Measurements from ENCODE around the gene SLC47A1.

Gene SLC47A1

DNA sequence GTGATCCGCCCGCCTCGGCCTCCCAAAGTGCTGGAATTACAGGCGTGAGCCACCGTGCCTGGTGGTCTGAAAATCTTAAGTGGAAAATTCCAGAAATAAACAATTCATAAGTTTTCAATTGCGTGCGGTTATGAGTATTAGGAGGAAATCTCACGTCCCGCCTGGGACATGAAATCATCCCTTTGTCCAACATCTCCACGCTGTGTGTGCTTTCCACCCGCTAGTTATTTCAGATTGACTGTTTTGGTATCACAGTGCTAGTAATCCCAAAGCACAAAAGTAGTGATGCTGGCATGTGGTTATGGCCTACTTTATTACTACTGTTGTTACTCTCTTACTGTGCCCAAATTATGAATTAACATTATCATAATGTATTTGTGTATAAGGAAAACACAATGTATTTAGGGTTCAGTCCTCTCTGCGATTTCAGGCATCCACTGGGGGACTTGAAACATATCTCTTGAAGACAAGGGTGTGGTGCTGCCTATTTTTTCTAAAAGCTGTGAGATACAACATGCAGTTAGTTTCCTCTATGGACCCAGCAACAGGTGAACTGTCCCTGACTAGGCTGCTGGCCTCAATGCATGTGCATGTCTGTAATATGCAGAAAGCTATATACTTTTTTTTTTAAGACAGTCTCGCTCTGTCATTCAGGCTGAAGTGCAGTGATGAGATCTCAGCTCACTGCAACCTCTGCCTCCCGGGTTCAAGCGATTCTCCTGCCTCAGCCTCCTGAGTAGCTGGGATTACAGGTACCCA is 32.3 kb downstream of the SLC47A1 start:
- H4K5ac ChIP-seq (ENCODE audit: low read length): no peak overlapping the region
- H3K9ac ChIP-seq (ENCODE audit: low read length): no peak overlapping the region
- H3K79me1 ChIP-seq (ENCODE audit: low read length): no peaks in the 10 kb centered on the region
- H2BK15ac ChIP-seq (replicated peaks; ENCODE audit: low read depth): no peak overlapping the region
- H3K4ac ChIP-seq (ENCODE audit: low read depth, low read length): no peak overlapping the region
- H3K4me1 ChIP-seq (ENCODE audit: control insufficient read depth, low read depth, low read length): no peaks in the 10 kb centered on the region
- no peak overlapping the region for H3K4me2 ChIP-seq (ENCODE audit: low read length)
- no peak overlapping the region for H3K4me3 ChIP-seq (ENCODE audit: low read length)
- H3K18ac ChIP-seq (ENCODE audit: low read length): no peak overlapping the region
- H3K36me3 ChIP-seq (ENCODE audit: control insufficient read depth, insufficient read depth, low read length): no peaks in the 10 kb centered on the region
- H4K8ac ChIP-seq (ENCODE audit: low read depth, low read length): no peak overlapping the region
- no peak overlapping the region for H3K23ac ChIP-seq (ENCODE audit: low read length)
- H3K79me2 ChIP-seq (ENCODE audit: control insufficient read depth, insufficient read depth, low read length): no peaks in the 10 kb centered on the region
- DNase-seq: no peak
- no peaks in the 10 kb centered on the region for H3K27me3 ChIP-seq (ENCODE audit: insufficient read depth, low read length, poor library complexity)
- no CpG with 5 or more reads among the region's 15 CpGs for WGBS (ENCODE audit: extremely low coverage, insufficient coverage, low lambda C conversion rate)
- no peak overlapping the region for H3K56ac ChIP-seq (ENCODE audit: low read length)
- no peak overlapping the region for H2AK5ac ChIP-seq (ENCODE audit: low read length)
- H3K27ac ChIP-seq (ENCODE audit: low read depth, low read length): no peak overlapping the region
- H2BK5ac ChIP-seq (ENCODE audit: low read length): no peak overlapping the region
- no peak overlapping the region for H2BK120ac ChIP-seq (ENCODE audit: low read depth, low read length)

GRCh38 chr17:19567216-19568015 is 33.8 kb downstream of the SLC47A1 start:
- no peaks in the 10 kb centered on the region for H3K36me3 ChIP-seq (ENCODE audit: control insufficient read depth, insufficient read depth, low read length)
- no peak overlapping the region for H3K27ac ChIP-seq (ENCODE audit: low read depth, low read length)
- H3K4ac ChIP-seq (ENCODE audit: low read depth, low read length): no peak overlapping the region
- no peaks in the 10 kb centered on the region for H3K79me2 ChIP-seq (ENCODE audit: control insufficient read depth, insufficient read depth, low read length)
- H3K27me3 ChIP-seq (ENCODE audit: insufficient read depth, low read length, poor library complexity): no peaks in the 10 kb centered on the region
- H3K23ac ChIP-seq (ENCODE audit: low read length): no peak overlapping the region
- no peak for DNase-seq
- no peak overlapping the region for H3K4me3 ChIP-seq (ENCODE audit: low read length)
- H3K18ac ChIP-seq (ENCODE audit: low read length): no peak overlapping the region
- H3K79me1 ChIP-seq (ENCODE audit: low read length): no peaks in the 10 kb centered on the region
- H3K56ac ChIP-seq (ENCODE audit: low read length): no peak overlapping the region
- H2BK15ac ChIP-seq (replicated peaks; ENCODE audit: low read depth): no peak overlapping the region
- H3K4me2 ChIP-seq (ENCODE audit: low read length): no peak overlapping the region
- no peak overlapping the region for H4K5ac ChIP-seq (ENCODE audit: low read length)
- H2BK5ac ChIP-seq (ENCODE audit: low read length): no peak overlapping the region
- H2AK5ac ChIP-seq (ENCODE audit: low read length): no peak overlapping the region
- H3K4me1 ChIP-seq (ENCODE audit: control insufficient read depth, low read depth, low read length): no peaks in the 10 kb centered on the region
- no peak overlapping the region for H4K8ac ChIP-seq (ENCODE audit: low read depth, low read length)
- WGBS (ENCODE audit: extremely low coverage, insufficient coverage, low lambda C conversion rate): no CpG with 5 or more reads among the region's 23 CpGs
- no peak overlapping the region for H3K9ac ChIP-seq (ENCODE audit: low read length)
- no peak overlapping the region for H2BK120ac ChIP-seq (ENCODE audit: low read depth, low read length)

GRCh38 chr17:19568016-19568350 is 34.3 kb downstream of the SLC47A1 start:
- Histone ChIP-seq H3K27me3 (ENCODE audit: insufficient read depth, low read length, poor library complexity) (no peaks in the 10 kb centered on the region), H2BK15ac (replicated peaks; ENCODE audit: low read depth) (no peak overlapping the region), H4K8ac (ENCODE audit: low read depth, low read length) (no peak overlapping the region)

DNA sequence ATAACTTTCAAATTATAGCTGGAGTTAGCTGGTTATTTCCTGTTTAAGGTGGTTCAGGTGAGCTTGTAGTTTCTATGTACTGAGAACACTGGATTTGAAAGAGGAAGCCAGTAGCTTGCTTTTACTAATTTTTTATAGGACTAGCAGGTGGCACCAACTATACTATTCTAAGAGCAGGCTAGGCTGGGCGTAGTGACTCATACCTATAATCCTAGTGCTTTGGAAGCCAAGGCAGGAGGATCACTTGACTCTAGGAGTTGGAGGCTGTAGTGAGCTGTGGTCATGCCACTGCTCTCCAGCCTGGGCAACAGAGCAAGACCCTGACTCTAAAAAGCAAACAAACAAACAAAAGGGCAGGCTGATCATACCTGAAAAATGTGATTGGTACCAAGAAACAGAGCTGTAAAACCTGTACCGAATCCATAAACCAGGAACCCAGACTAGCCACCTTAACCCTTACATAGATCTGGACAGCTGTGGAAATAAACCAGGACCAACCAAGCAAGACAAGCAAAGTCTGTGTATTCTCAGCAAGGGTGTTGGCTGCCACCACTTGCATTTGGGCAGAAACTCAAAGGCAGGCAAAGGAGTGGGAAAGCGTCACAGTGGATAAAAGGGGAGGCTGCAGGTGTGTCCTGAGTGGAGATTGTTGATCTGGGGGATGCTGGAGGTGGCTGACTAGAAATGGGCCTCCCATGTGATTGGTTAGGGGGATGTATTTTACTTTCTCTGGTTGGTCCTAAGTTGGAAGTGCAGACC is 36.3 kb downstream of the SLC47A1 start:
- Histone ChIP-seq H3K23ac (ENCODE audit: low read length) (no peak overlapping the region), H3K79me1 (ENCODE audit: low read length) (no peaks in the 10 kb centered on the region), H3K18ac (ENCODE audit: low read length) (no peak overlapping the region), H3K4me3 (ENCODE audit: low read length) (no peak overlapping the region), H3K36me3 (ENCODE audit: control insufficient read depth, insufficient read depth, low read length) (no peaks in the 10 kb centered on the region), H2BK5ac (ENCODE audit: low read length) (no peak overlapping the region), H3K4ac (ENCODE audit: low read depth, low read length) (no peak overlapping the region), H3K9ac (ENCODE audit: low read length) (no peak overlapping the region), H3K4me1 (ENCODE audit: control insufficient read depth, low read depth, low read length) (no peaks in the 10 kb centered on the region), H4K8ac (ENCODE audit: low read depth, low read length) (no peak overlapping the region), H3K56ac (ENCODE audit: low read length) (no peak overlapping the region), H2BK15ac (replicated peaks; ENCODE audit: low read depth) (no peak overlapping the region), H4K5ac (ENCODE audit: low read length) (no peak overlapping the region), H3K27me3 (ENCODE audit: insufficient read depth, low read length, poor library complexity) (no peaks in the 10 kb centered on the region), H3K27ac (ENCODE audit: low read depth, low read length) (no peak overlapping the region), H2BK120ac (ENCODE audit: low read depth, low read length) (no peak overlapping the region), H3K79me2 (ENCODE audit: control insufficient read depth, insufficient read depth, low read length) (no peaks in the 10 kb centered on the region), H3K4me2 (ENCODE audit: low read length) (no peak overlapping the region), H2AK5ac (ENCODE audit: low read length) (no peak overlapping the region)
- no peak for DNase-seq
- no CpG with 5 or more reads among the region's 3 CpGs for WGBS (ENCODE audit: extremely low coverage, insufficient coverage, low lambda C conversion rate)

More at GRCh38 chr17:19568016-19568350, 34.3 kb downstream of the SLC47A1 start:
- Histone ChIP-seq H3K56ac (ENCODE audit: low read length) (no peak overlapping the region), H3K79me1 (ENCODE audit: low read length) (no peaks in the 10 kb centered on the region), H3K9ac (ENCODE audit: low read length) (no peak overlapping the region), H3K4ac (ENCODE audit: low read depth, low read length) (no peak overlapping the region), H3K4me2 (ENCODE audit: low read length) (no peak overlapping the region), H3K36me3 (ENCODE audit: control insufficient read depth, insufficient read depth, low read length) (no peaks in the 10 kb centered on the region), H2BK5ac (ENCODE audit: low read length) (no peak overlapping the region), H3K4me1 (ENCODE audit: control insufficient read depth, low read depth, low read length) (no peaks in the 10 kb centered on the region), H3K18ac (ENCODE audit: low read length) (no peak overlapping the region), H3K4me3 (ENCODE audit: low read length) (no peak overlapping the region), H2BK120ac (ENCODE audit: low read depth, low read length) (no peak overlapping the region), H2AK5ac (ENCODE audit: low read length) (no peak overlapping the region), H3K23ac (ENCODE audit: low read length) (no peak overlapping the region), H4K5ac (ENCODE audit: low read length) (no peak overlapping the region), H3K27ac (ENCODE audit: low read depth, low read length) (no peak overlapping the region), H3K79me2 (ENCODE audit: control insufficient read depth, insufficient read depth, low read length) (no peaks in the 10 kb centered on the region)
- WGBS (ENCODE audit: extremely low coverage, insufficient coverage, low lambda C conversion rate): no CpG with 5 or more reads among the region's 1 CpG
- no peak for DNase-seq

DNA sequence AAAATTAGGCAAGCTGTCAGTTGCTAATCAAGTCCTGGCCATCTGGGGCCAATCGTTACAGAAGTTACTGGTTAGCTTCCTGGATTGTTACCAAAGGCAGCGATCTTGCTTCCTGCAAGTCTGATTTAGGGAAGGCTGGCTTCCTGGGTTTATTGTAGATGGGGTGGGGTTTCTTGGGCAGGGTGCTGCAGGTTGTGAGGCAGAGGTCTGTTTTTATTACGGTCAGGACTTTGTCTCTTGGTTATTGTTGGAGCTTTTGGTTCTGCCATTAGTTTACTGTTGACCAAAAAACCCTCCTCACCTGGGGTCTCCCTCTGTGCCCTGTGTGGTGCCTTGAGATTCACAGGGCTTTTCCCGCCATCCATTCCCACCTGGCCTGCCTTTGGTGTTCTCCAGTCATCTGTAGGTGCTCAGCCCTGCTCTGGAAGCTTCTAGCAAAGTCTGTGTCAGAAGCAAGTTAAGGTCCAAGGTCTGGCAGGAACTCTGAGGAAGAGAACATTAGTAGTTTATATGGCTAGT is 36.9 kb downstream of the SLC47A1 start:
- Histone ChIP-seq H3K4me2 (ENCODE audit: low read length) (no peak overlapping the region), H3K18ac (ENCODE audit: low read length) (no peak overlapping the region), H3K9ac (ENCODE audit: low read length) (no peak overlapping the region), H3K36me3 (ENCODE audit: control insufficient read depth, insufficient read depth, low read length) (no peaks in the 10 kb centered on the region), H2BK120ac (ENCODE audit: low read depth, low read length) (no peak overlapping the region), H4K5ac (ENCODE audit: low read length) (no peak overlapping the region), H3K56ac (ENCODE audit: low read length) (no peak overlapping the region), H2BK15ac (replicated peaks; ENCODE audit: low read depth) (no peak overlapping the region), H2AK5ac (ENCODE audit: low read length) (no peak overlapping the region), H3K4me3 (ENCODE audit: low read length) (no peak overlapping the region), H3K4me1 (ENCODE audit: control insufficient read depth, low read depth, low read length) (no peaks in the 10 kb centered on the region), H3K27ac (ENCODE audit: low read depth, low read length) (no peak overlapping the region), H3K4ac (ENCODE audit: low read depth, low read length) (no peak overlapping the region), H3K27me3 (ENCODE audit: insufficient read depth, low read length, poor library complexity) (no peaks in the 10 kb centered on the region), H3K79me1 (ENCODE audit: low read length) (no peaks in the 10 kb centered on the region), H4K8ac (ENCODE audit: low read depth, low read length) (no peak overlapping the region), H3K23ac (ENCODE audit: low read length) (no peak overlapping the region), H2BK5ac (ENCODE audit: low read length) (no peak overlapping the region), H3K79me2 (ENCODE audit: control insufficient read depth, insufficient read depth, low read length) (no peaks in the 10 kb centered on the region)
- no peak for DNase-seq
- no CpG with 5 or more reads among the region's 4 CpGs for WGBS (ENCODE audit: extremely low coverage, insufficient coverage, low lambda C conversion rate)

Measured in mesendoderm (in vitro differentiated cells).